Measurements from ENCODE around the gene COL9A3.

GRCh38 chr20:62801284-62802010, 15.4 kb upstream of the COL9A3 start:
- TF ChIP-seq CTCF (IDR thresholded peaks at IDR 0.05) (no peak), IRF2 (CRISPR knock-in tag; IDR thresholded peaks at IDR 0.05; ENCODE audit: borderline replicate concordance, low read depth) (no peak), JUN (CRISPR knock-in tag; IDR thresholded peaks at IDR 0.05) (no peak), TCF7 (CRISPR knock-in tag; IDR thresholded peaks at IDR 0.05; ENCODE audit: low read depth) (no peak)

Data from WTC11 (cell line).